ENCODE data around the gene TRIM2. TPM values are rescaled to one million over a fixed set of nuclear protein-coding genes. Genes with fewer than 3 reads are reported as not detected.

Gene TRIM2
- total RNA-seq, 4 donors from 2014 or later: 14.8 to 45.4 (median 26.5) TPM

DNA sequence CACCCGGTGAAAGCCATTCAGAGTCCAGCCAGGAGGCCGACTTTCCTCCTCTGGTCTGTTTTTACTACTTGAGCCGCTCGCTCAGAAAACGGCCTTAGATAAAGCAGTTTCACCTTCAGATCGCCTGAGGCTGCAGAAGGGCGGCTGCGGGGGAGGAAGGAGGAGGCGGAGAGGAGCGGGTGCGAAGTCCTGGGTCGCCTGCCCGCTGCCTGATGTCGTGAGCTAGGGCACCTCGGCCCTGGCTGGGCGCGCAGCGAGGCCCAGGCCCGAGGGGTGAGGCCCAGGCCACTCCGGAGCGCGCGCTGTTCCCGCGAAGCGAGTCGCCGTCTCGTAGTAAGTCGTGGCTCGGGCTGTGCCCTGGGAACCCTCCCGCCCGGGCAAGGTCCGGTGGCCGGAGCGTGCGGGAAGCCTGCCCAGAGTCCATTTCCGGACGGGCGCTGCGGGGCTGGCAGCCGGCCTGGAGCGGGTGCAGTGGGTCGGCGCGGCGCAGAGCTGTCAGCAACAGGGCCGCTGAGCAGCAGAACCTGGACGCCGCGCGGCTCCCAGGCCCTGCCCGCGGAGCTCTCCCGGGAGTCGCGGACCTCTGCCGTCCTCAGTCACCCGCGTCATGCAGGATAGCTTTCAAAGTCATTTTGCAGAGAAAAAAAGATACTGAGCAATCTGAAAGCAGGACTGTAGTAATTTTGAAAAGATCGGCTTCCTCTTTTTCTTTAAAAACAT is 18.6 kb downstream of the TRIM2 start:
- ATAC-seq (ENCODE audit: low FRiP score): peak; percentile 68
- TF ChIP-seq, protein P1, sequence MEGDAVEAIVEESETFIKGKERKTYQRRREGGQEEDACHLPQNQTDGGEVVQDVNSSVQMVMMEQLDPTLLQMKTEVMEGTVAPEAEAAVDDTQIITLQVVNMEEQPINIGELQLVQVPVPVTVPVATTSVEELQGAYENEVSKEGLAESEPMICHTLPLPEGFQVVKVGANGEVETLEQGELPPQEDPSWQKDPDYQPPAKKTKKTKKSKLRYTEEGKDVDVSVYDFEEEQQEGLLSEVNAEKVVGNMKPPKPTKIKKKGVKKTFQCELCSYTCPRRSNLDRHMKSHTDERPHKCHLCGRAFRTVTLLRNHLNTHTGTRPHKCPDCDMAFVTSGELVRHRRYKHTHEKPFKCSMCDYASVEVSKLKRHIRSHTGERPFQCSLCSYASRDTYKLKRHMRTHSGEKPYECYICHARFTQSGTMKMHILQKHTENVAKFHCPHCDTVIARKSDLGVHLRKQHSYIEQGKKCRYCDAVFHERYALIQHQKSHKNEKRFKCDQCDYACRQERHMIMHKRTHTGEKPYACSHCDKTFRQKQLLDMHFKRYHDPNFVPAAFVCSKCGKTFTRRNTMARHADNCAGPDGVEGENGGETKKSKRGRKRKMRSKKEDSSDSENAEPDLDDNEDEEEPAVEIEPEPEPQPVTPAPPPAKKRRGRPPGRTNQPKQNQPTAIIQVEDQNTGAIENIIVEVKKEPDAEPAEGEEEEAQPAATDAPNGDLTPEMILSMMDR (IDR thresholded peaks at IDR 0.05): no peak
- DNase-seq (ENCODE audit: low spot score): no peak

DNA sequence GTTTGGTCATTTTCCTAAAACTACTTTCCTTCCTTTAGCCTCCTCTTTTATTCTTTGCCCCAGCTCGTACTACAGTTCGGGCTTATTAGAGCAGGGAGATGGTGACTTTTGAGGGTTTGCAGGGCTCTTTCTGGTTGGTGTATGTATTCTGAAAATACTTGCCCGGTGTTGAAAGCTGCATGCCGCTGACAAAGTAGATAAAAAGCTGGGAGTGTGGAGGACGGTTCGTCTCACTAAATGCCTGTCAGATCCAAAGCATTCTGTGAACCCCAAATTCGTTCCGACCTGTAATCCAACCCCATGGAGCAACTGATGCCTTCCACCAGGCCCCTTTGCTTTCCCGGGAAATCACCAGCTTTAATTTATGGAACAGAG is 19.2 kb downstream of the TRIM2 start:
- TF ChIP-seq, protein P1 (IDR thresholded peaks at IDR 0.05): no peak
- DNase-seq (ENCODE audit: low spot score) (no peak), ATAC-seq (ENCODE audit: low FRiP score) (peak; percentile 16)

GRCh38 chr4:153223930-153224329 is 19.7 kb downstream of the TRIM2 start:
- TF ChIP-seq, protein P1 (IDR thresholded peaks at IDR 0.05): no peak
- ATAC-seq (ENCODE audit: low FRiP score) (peak; percentile 41), DNase-seq (ENCODE audit: low spot score) (no peak)

DNA sequence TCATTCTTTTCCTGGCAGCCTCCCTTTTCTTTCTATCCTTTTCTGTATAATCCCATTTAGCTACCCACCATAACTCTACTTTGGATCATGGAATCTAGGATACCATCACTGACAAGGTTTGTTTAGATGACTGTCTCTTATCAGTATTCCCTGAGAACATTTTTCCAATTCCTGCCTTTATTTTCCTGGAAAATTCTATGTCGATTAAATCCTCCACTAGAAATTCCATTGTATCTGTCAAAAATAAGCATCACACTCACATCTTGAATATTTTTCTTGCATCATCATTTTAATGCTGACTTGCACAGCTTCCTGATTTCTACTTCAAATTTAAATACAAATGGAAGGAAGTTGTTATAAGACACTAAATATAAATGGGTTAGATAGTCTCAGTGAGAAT is 20.2 kb downstream of the TRIM2 start:
- no peak for DNase-seq (ENCODE audit: low spot score)
- no peak for ATAC-seq (ENCODE audit: low FRiP score)
- TF ChIP-seq, protein P1 (IDR thresholded peaks at IDR 0.05): no peak

GRCh38 chr4:153227469-153228075 is 23.3 kb downstream of the TRIM2 start:
- TF ChIP-seq, protein P1 (IDR thresholded peaks at IDR 0.05): no peak
- DNase-seq (ENCODE audit: low spot score) (no peak), ATAC-seq (ENCODE audit: low FRiP score) (no peak)

DNA sequence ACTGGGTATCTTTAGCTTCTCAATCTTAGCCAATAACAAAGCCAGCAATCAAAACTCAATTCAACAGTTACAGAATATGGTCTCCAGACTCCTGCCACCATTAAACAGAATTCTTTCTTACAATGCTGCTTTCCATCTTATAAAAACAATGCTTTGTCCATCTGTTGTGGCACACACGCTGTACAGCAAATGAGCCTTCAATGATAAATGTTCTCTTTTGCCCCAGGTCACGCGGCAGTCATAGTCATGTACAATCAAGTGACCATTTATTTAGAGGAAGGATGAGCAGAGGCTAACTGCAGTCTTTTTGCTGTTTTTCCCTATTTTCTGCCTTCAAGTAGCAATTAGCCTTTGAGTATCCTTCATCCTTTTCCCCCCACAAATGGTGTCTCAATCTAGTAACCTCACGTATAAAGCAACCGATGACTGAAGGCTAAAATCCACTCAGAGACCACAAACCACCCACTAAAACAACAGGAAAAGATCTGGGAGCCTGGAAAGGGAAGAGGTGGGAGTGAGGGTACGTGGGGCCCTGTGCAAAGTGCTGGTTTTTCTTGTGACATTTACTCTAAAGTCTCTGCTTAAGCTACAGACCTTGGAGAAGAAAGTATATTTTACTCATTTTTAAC is 24.4 kb downstream of the TRIM2 start:
- ATAC-seq (ENCODE audit: low FRiP score) (no peak), DNase-seq (ENCODE audit: low spot score) (no peak)
- TF ChIP-seq, protein P1 (IDR thresholded peaks at IDR 0.05): no peak
